Activated B cell treated with CpG ODN at 0.5 μM for 24 hours (primary cell): Measurements from ENCODE around the gene RIPPLY2. TPM values are rescaled to one million over a fixed set of nuclear protein-coding genes. Genes with fewer than 3 reads are reported as not detected.
"Not testable (repeated sequence)": the region's sequence is repeated elsewhere in the genome, so short reads cannot be mapped to it uniquely, and the experiment has no call there.

Experiments used
- ATAC-seq: fragments of 200-7000 bp; cut with Tn5 transposase; one replicate; pipeline ENCODE4 v1.10.0; 2021; ENCODE audit warnings: low read depth, mild to moderate bottlenecking, moderate library complexity
- CTCF ChIA-PET: fragments of 350-600 bp; sonication (Branson Sonifier 250); formaldehyde crosslinking; loops from one replicate; lab custom pipeline; 2021; ENCODE audit warnings: antibody characterized with exemption; lab: Charles Lee
- POLR2A ChIA-PET: fragments of 350-600 bp; sonication (Branson Sonifier 250); formaldehyde crosslinking; loops from one replicate; lab custom pipeline; 2021; ENCODE audit warnings: antibody characterized with exemption; lab: Charles Lee
- DNase-seq: peaks from one replicate; pipeline ENCODE4 v3.0.0; 2022
- H3K27ac Mint-ChIP-seq: one replicate; pipeline ENCODE4 v1.8.0; 2020; ENCODE audit warnings: mixed read lengths
- H3K27me3 Mint-ChIP-seq: one replicate; pipeline ENCODE4 v1.8.0; 2021; ENCODE audit warnings: mixed read lengths
- H3K36me3 Mint-ChIP-seq: one replicate; pipeline ENCODE4 v1.8.0; 2021; ENCODE audit warnings: low read depth, mixed read lengths
- H3K4me1 Mint-ChIP-seq: one replicate; pipeline ENCODE4 v1.8.0; 2021; ENCODE audit warnings: mixed read lengths
- H3K4me3 Mint-ChIP-seq: one replicate; pipeline ENCODE4 v1.8.0; 2020; ENCODE audit warnings: mild to moderate bottlenecking, mixed read lengths
- H3K9me3 Mint-ChIP-seq: one replicate; pipeline ENCODE4 v1.8.0; 2020; ENCODE audit warnings: mixed read lengths
- CTCF ChIP-seq: fragments of 200-600 bp; IDR thresholded peaks from one replicate; pipeline ENCODE4 v1.8.0; 2022; ENCODE audit warnings: antibody characterized with exemption, mild to moderate bottlenecking
- intact Hi-C: fragments of 100-400 bp; cut with micrococcal nuclease; formaldehyde crosslinking; loops from one replicate; pipeline ENCODE4 v1.15.1; 2024
- total RNA-seq: library from RNA; stranded (reverse); gene quantifications from 2 replicates; pipeline ENCODE4 v1.2.3, GENCODE V29; 2022

The RIPPLY2 gene
- total RNA-seq, 1 donor from 2014 or later, result not detected

- Mint-ChIP-seq H3K9me3 (peaks cover 3% of the 10 kb centered on the region), H3K36me3 (peaks cover 46% of the 10 kb centered on the region), H3K27me3 (no peaks in the 10 kb centered on the region), H3K4me3 (no peak overlapping the region), H3K4me1 (peaks cover 38% of the 10 kb centered on the region), H3K27ac (no peak overlapping the region)
- TF ChIP-seq CTCF, result no peak
- intact Hi-C loops, result no loop called here
- no peak for DNase-seq
- POLR2A ChIA-PET, result no interaction called here
- CTCF ChIA-PET, result no interaction called here
- no peak for ATAC-seq
These were observed 39.9 kb downstream of the RIPPLY2 start for GRCh38 chr6:83893024-83893423.

GRCh38 chr6:83897094-83897493, 43.9 kb downstream of the RIPPLY2 start:
- CTCF ChIA-PET, ATAC-seq, DNase-seq, H3K27me3 Mint-ChIP-seq, H3K4me3 Mint-ChIP-seq, intact Hi-C loops, POLR2A ChIA-PET, H3K27ac Mint-ChIP-seq: not testable (repeated sequence)
- H3K4me1 Mint-ChIP-seq, result peaks cover 36% of the 10 kb centered on the region
- peaks cover 49% of the 10 kb centered on the region for H3K36me3 Mint-ChIP-seq
- peaks cover 11% of the 10 kb centered on the region for H3K9me3 Mint-ChIP-seq

- no peak for TF ChIP-seq CTCF
- peaks cover 48% of the 10 kb centered on the region for H3K4me1 Mint-ChIP-seq
- H3K9me3 Mint-ChIP-seq, result peaks cover 30% of the 10 kb centered on the region
- CTCF ChIA-PET, result no interaction called here
- no peak for ATAC-seq
- POLR2A ChIA-PET, result no interaction called here
- H3K36me3 Mint-ChIP-seq, result peaks cover 60% of the 10 kb centered on the region
- no peaks in the 10 kb centered on the region for H3K27me3 Mint-ChIP-seq
- intact Hi-C loops, result no loop called here
- DNase-seq, result no peak
- no peak overlapping the region for H3K27ac Mint-ChIP-seq
- no peak overlapping the region for H3K4me3 Mint-ChIP-seq
These were observed 48.5 kb downstream of the RIPPLY2 start for GRCh38 chr6:83901624-83902023.

GRCh38 chr6:83904395-83904794, 51.2 kb downstream of the RIPPLY2 start:
- H3K9me3 Mint-ChIP-seq, result peaks cover 35% of the 10 kb centered on the region
- intact Hi-C loops, result no loop called here
- peaks cover 56% of the 10 kb centered on the region for H3K4me1 Mint-ChIP-seq

GRCh38 chr6:83905648-83906047, 52.5 kb downstream of the RIPPLY2 start:
- no peak for ATAC-seq
- Mint-ChIP-seq H3K27ac (no peak overlapping the region), H3K27me3 (no peaks in the 10 kb centered on the region), H3K4me1 (peaks cover 50% of the 10 kb centered on the region), H3K4me3 (no peak overlapping the region), H3K36me3 (peaks cover 78% of the 10 kb centered on the region), H3K9me3 (peaks cover 35% of the 10 kb centered on the region)
- CTCF ChIA-PET, result no interaction called here
- intact Hi-C loops, result no loop called here
- TF ChIP-seq CTCF, result no peak
- no peak for DNase-seq
- POLR2A ChIA-PET, result no interaction called here

More at GRCh38 chr6:83904395-83904794, 51.2 kb downstream of the RIPPLY2 start:
- CTCF ChIA-PET, result no interaction called here
- H3K36me3 Mint-ChIP-seq, result peaks cover 72% of the 10 kb centered on the region
- no peak overlapping the region for H3K4me3 Mint-ChIP-seq
- H3K27me3 Mint-ChIP-seq, result no peaks in the 10 kb centered on the region
- DNase-seq (no peak), ATAC-seq (no peak)
- POLR2A ChIA-PET, result no interaction called here
- no peak overlapping the region for H3K27ac Mint-ChIP-seq
- TF ChIP-seq CTCF, result no peak

Other genes starting within 250 kb of the RIPPLY2 start
- not detected in 2 replicates for gene SNAP91, start 144.3 kb upstream of the RIPPLY2 start, total RNA-seq
- gene CYB5R4, start 6.3 kb downstream of the RIPPLY2 start, total RNA-seq, result 35.7 and 37.3 TPM in 2 replicates
- gene MRAP2, start 180.4 kb downstream of the RIPPLY2 start, total RNA-seq, result not detected in 2 replicates